ENCODE results near the gene FGFRL1.

Gene FGFRL1

DNA sequence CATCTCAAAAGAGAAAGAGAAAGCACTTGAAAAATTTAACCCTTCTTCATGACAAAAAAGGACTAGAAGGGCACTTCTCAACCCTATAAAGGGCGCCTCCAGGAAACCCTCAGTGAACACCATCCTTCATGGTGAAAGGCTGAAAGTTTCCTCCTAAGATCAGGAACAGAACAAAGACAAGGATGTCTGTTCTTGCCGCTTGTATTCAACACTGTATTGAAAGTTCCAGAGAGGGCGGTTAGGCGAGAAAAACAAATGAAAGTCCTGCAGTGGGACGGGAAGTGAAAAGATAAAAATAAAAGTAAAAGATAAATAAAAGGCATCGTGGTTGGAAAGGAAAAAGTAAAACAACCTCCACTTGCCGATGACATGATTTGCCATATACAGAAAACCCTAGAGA lies 51.0 kb downstream of the FGFRL1 start:
- no peak for ATAC-seq (ENCODE audit: insufficient read depth, low read depth)
- no peak overlapping the region for H3K27ac ChIP-seq (ENCODE audit: low read length)
- H3K79me2 ChIP-seq (ENCODE audit: insufficient read depth, low read length), result no peaks in the 10 kb centered on the region
- H3K4me1 ChIP-seq (ENCODE audit: insufficient read depth, low read length), result no peaks in the 10 kb centered on the region
- no peak overlapping the region for H2AFZ ChIP-seq (ENCODE audit: low read depth, low read length)
- H3K4me3 ChIP-seq (ENCODE audit: low read depth in 1 of 2, low read length in 2 of 2), result no peak overlapping the region
- H3K27me3 ChIP-seq (ENCODE audit: insufficient read depth, low read length, poor library complexity), result no peaks in the 10 kb centered on the region
- no peak overlapping the region for H3K4me2 ChIP-seq (ENCODE audit: insufficient read depth, low read length)
- H4K20me1 ChIP-seq (ENCODE audit: insufficient read depth, low read length), result no peaks in the 10 kb centered on the region
- H3K9me3 ChIP-seq (ENCODE audit: insufficient read depth, low read length, severe bottlenecking), result no peaks in the 10 kb centered on the region
- no peak overlapping the region for H3K9ac ChIP-seq (ENCODE audit: low read depth, low read length)
- DNase-seq, result no peak
- H3K36me3 ChIP-seq (ENCODE audit: insufficient read depth, low read length), result no peaks in the 10 kb centered on the region
- TF ChIP-seq EZH2 (IDR thresholded peaks at IDR 0.05; ENCODE audit: borderline replicate concordance, low read depth, low read length, severe bottlenecking), result no peak
- TF ChIP-seq, protein P1, sequence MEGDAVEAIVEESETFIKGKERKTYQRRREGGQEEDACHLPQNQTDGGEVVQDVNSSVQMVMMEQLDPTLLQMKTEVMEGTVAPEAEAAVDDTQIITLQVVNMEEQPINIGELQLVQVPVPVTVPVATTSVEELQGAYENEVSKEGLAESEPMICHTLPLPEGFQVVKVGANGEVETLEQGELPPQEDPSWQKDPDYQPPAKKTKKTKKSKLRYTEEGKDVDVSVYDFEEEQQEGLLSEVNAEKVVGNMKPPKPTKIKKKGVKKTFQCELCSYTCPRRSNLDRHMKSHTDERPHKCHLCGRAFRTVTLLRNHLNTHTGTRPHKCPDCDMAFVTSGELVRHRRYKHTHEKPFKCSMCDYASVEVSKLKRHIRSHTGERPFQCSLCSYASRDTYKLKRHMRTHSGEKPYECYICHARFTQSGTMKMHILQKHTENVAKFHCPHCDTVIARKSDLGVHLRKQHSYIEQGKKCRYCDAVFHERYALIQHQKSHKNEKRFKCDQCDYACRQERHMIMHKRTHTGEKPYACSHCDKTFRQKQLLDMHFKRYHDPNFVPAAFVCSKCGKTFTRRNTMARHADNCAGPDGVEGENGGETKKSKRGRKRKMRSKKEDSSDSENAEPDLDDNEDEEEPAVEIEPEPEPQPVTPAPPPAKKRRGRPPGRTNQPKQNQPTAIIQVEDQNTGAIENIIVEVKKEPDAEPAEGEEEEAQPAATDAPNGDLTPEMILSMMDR (IDR thresholded peaks at IDR 0.05; ENCODE audit: borderline replicate concordance, extremely low read depth, low read length, poor library complexity, severe bottlenecking), result no peak

DNA sequence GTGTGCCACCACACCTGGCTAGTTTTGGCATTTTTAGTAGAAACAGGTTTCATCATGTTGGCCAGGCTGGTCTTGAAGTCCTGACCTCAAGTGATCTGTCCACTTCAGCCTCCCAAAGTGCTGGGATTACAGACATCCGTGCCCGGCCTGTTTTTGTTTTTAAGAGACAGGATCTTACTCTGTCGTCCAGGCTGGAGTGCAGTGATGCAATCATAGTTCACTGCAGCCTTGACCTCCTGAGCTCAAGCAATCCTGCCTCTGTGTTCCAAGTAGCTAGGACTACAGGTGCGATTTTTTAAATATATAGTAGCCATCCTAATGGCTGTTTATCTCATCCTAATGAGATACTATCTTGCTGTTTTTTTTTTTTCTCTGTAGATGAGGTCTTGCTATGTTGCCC lies 54.3 kb downstream of the FGFRL1 start:
- no peak overlapping the region for H3K4me3 ChIP-seq (ENCODE audit: low read depth in 1 of 2, low read length in 2 of 2)
- H3K27ac ChIP-seq (ENCODE audit: low read length), result no peak overlapping the region
- no peak overlapping the region for H3K4me2 ChIP-seq (ENCODE audit: insufficient read depth, low read length)
- H3K4me1 ChIP-seq (ENCODE audit: insufficient read depth, low read length), result no peaks in the 10 kb centered on the region
- no peak overlapping the region for H3K9ac ChIP-seq (ENCODE audit: low read depth, low read length)
- no peak for ATAC-seq (ENCODE audit: insufficient read depth, low read depth)
- no peak for DNase-seq
- H3K9me3 ChIP-seq (ENCODE audit: insufficient read depth, low read length, severe bottlenecking), result no peaks in the 10 kb centered on the region
- H4K20me1 ChIP-seq (ENCODE audit: insufficient read depth, low read length), result no peaks in the 10 kb centered on the region
- no peak overlapping the region for H2AFZ ChIP-seq (ENCODE audit: low read depth, low read length)
- no peaks in the 10 kb centered on the region for H3K79me2 ChIP-seq (ENCODE audit: insufficient read depth, low read length)
- no peaks in the 10 kb centered on the region for H3K27me3 ChIP-seq (ENCODE audit: insufficient read depth, low read length, poor library complexity)
- no peaks in the 10 kb centered on the region for H3K36me3 ChIP-seq (ENCODE audit: insufficient read depth, low read length)
- TF ChIP-seq, protein P1 (IDR thresholded peaks at IDR 0.05; ENCODE audit: borderline replicate concordance, extremely low read depth, low read length, poor library complexity, severe bottlenecking), result no peak
- TF ChIP-seq EZH2 (IDR thresholded peaks at IDR 0.05; ENCODE audit: borderline replicate concordance, low read depth, low read length, severe bottlenecking), result no peak

DNA sequence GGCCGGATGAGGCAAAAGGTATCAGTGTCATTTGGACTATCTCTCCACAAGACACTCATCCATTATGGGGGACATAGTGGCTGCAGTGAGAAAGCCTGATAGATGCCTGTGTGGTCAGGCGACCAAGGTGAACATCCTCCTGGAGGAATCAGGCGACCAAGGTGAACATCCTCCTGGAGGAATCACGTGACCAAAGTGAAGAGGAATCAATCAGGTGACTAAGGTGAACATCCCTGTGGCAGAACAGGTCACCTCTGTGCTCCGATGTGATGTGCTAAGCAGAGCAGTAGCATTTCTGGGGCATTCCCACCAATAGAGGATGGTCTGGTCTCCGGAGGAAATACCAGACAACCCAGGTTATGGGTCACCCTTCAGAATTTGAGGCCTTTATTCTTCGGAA lies 58.0 kb downstream of the FGFRL1 start:
- Histone ChIP-seq H3K36me3 (ENCODE audit: insufficient read depth, low read length) (no peaks in the 10 kb centered on the region), H3K4me1 (ENCODE audit: insufficient read depth, low read length) (no peaks in the 10 kb centered on the region), H3K27ac (ENCODE audit: low read length) (no peak overlapping the region), H4K20me1 (ENCODE audit: insufficient read depth, low read length) (peaks cover 2% of the 10 kb centered on the region; the same call in 1 of the 2 replicates), H2AFZ (ENCODE audit: low read depth, low read length) (no peak overlapping the region), H3K4me2 (ENCODE audit: insufficient read depth, low read length) (no peak overlapping the region), H3K4me3 (ENCODE audit: low read depth in 1 of 2, low read length in 2 of 2) (no peak overlapping the region), H3K9ac (ENCODE audit: low read depth, low read length) (no peak overlapping the region), H3K27me3 (ENCODE audit: insufficient read depth, low read length, poor library complexity) (peaks cover 16% of the 10 kb centered on the region), H3K79me2 (ENCODE audit: insufficient read depth, low read length) (no peaks in the 10 kb centered on the region), H3K9me3 (ENCODE audit: insufficient read depth, low read length, severe bottlenecking) (no peaks in the 10 kb centered on the region)
- no peak for TF ChIP-seq EZH2 (IDR thresholded peaks at IDR 0.05; ENCODE audit: borderline replicate concordance, low read depth, low read length, severe bottlenecking)
- TF ChIP-seq, protein P1 (IDR thresholded peaks at IDR 0.05; ENCODE audit: borderline replicate concordance, extremely low read depth, low read length, poor library complexity, severe bottlenecking), result no peak
- ATAC-seq (ENCODE audit: insufficient read depth, low read depth) (no peak), DNase-seq (no peak)

Measured in DND-41 (cell line).